HEK293 (cell line): ENCODE measurements around the gene PPP1R3G.

Source experiments
- CTCF ChIA-PET: fragments of 350-600 bp; formaldehyde crosslinking; extraction: SDS; loops from one replicate; lab custom pipeline; 2021; ENCODE audit warnings: antibody characterized with exemption; lab: Yijun Ruan, JAX
- POLR2A ChIA-PET: fragments of 300-600 bp; formaldehyde crosslinking; extraction: SDS; loops from one replicate; lab custom pipeline; 2020; ENCODE audit warnings: antibody characterized with exemption, inconsistent platforms; lab: Yijun Ruan, JAX
- H3K27ac ChIP-seq: fragments of 200-500 bp; sonication (Bioruptor generic); 2 replicates; pipeline ENCODE4 v1.5.1; 2014; ENCODE audit warnings: low read depth, low read length, control low read depth, inconsistent platforms; ENCODE audit errors: extremely low read depth
- H3K36me3 ChIP-seq, 2 experiments: fragments of 200-500 bp in 1 of 2; sonication (Bioruptor generic) in 1 of 2; 1 replicate in 1 of 2; 2 replicates in 1 of 2; pipeline ENCODE4 v1.5.1; 2014 to 2017; ENCODE audit warnings: inconsistent platforms in 2 of 2, low read length in 2 of 2; ENCODE audit not compliant: control insufficient read depth in 2 of 2, insufficient read depth in 1 of 2
- H3K4me1 ChIP-seq: fragments of 200-500 bp; sonication (Bioruptor generic); 2 replicates; pipeline ENCODE4 v1.5.1; 2014; ENCODE audit warnings: mild to moderate bottlenecking, low read length, inconsistent platforms; ENCODE audit not compliant: control insufficient read depth, insufficient read depth
- H3K4me3 ChIP-seq: 2 replicates; pipeline ENCODE4 v1.5.1; 2011; ENCODE audit warnings: low read depth, mild to moderate bottlenecking, control low read depth, low read length, moderate library complexity
- H3K9me3 ChIP-seq: fragments of 200-500 bp; sonication (Bioruptor generic); 2 replicates; pipeline ENCODE4 v1.5.1; 2014; ENCODE audit warnings: low read depth, low read length, inconsistent platforms; ENCODE audit not compliant: control insufficient read depth, insufficient read depth
- KLF16 ChIP-seq: fragments of 450-650 bp; formaldehyde crosslinking; IDR thresholded peaks from 2 replicates; pipeline ENCODE4 v1.5.1; 2017; ENCODE audit warnings: missing biosample characterization, missing genetic modification characterization
- OSR2 ChIP-seq: fragments of 450-650 bp; formaldehyde crosslinking; IDR thresholded peaks from 2 replicates; pipeline ENCODE4 v1.5.1; 2016; ENCODE audit warnings: missing biosample characterization, missing genetic modification characterization
- PRDM10 ChIP-seq: fragments of 450-650 bp; formaldehyde crosslinking; IDR thresholded peaks from 2 replicates; pipeline ENCODE4 v1.5.1; 2016; ENCODE audit warnings: missing biosample characterization, missing genetic modification characterization
- SP2 ChIP-seq: fragments of 450-650 bp; formaldehyde crosslinking; IDR thresholded peaks from 2 replicates; pipeline ENCODE4 v1.5.1; 2016; ENCODE audit warnings: missing biosample characterization, missing genetic modification characterization
- WT1 ChIP-seq: fragments of 450-650 bp; formaldehyde crosslinking; IDR thresholded peaks from 2 replicates; pipeline ENCODE4 v1.5.1; 2016; ENCODE audit warnings: missing biosample characterization, missing genetic modification characterization
- YY2 ChIP-seq: fragments of 450-650 bp; formaldehyde crosslinking; IDR thresholded peaks from 2 replicates; pipeline ENCODE4 v1.5.1; 2016; ENCODE audit warnings: missing biosample characterization, missing genetic modification characterization
- ZBTB20 ChIP-seq: fragments of 450-650 bp; formaldehyde crosslinking; IDR thresholded peaks from 2 replicates; pipeline ENCODE4 v1.5.1; 2016; ENCODE audit warnings: missing biosample characterization, missing genetic modification characterization
- ZBTB26 ChIP-seq: fragments of 450-650 bp; formaldehyde crosslinking; optimal IDR thresholded peaks from 2 replicates; pipeline ENCODE3; 2016; ENCODE audit warnings: missing biosample characterization, mild to moderate bottlenecking, missing genetic modification characterization
- ZBTB49 ChIP-seq: fragments of 450-650 bp; formaldehyde crosslinking; IDR thresholded peaks from 2 replicates; pipeline ENCODE4 v1.5.1; 2016; ENCODE audit warnings: missing biosample characterization, missing genetic modification characterization, low read depth
- ZFP37 ChIP-seq: fragments of 450-650 bp; formaldehyde crosslinking; IDR thresholded peaks from 2 replicates; pipeline ENCODE4 v1.5.1; 2016; ENCODE audit warnings: missing biosample characterization, missing genetic modification characterization
- ZNF146 ChIP-seq: fragments of 450-650 bp; formaldehyde crosslinking; IDR thresholded peaks from 2 replicates; pipeline ENCODE4 v1.5.1; 2016; ENCODE audit warnings: missing biosample characterization, missing genetic modification characterization
- ZNF148 ChIP-seq: fragments of 450-650 bp; formaldehyde crosslinking; IDR thresholded peaks from 2 replicates; pipeline ENCODE4 v1.5.0; 2017; ENCODE audit warnings: missing biosample characterization, missing genetic modification characterization, borderline replicate concordance
- ZNF211 ChIP-seq: fragments of 450-650 bp; formaldehyde crosslinking; IDR thresholded peaks from 2 replicates; pipeline ENCODE4 v1.5.1; 2016; ENCODE audit warnings: low read depth, missing biosample characterization, missing genetic modification characterization
- ZNF223 ChIP-seq: fragments of 450-650 bp; formaldehyde crosslinking; IDR thresholded peaks from 2 replicates; pipeline ENCODE4 v1.5.1; 2016; ENCODE audit warnings: missing biosample characterization, missing genetic modification characterization
- ZNF280C ChIP-seq: fragments of 450-650 bp; formaldehyde crosslinking; IDR thresholded peaks from 2 replicates; pipeline ENCODE4 v1.5.1; 2016; ENCODE audit warnings: missing biosample characterization, missing genetic modification characterization
- ZNF362 ChIP-seq: fragments of 450-650 bp; formaldehyde crosslinking; IDR thresholded peaks from 2 replicates; pipeline ENCODE4 v1.5.1; 2016; ENCODE audit warnings: missing biosample characterization, missing genetic modification characterization
- ZNF416 ChIP-seq: fragments of 450-650 bp; formaldehyde crosslinking; IDR thresholded peaks from 2 replicates; pipeline ENCODE4 v1.5.1; 2016; ENCODE audit warnings: missing biosample characterization, missing genetic modification characterization
- ZNF600 ChIP-seq: fragments of 450-650 bp; formaldehyde crosslinking; IDR thresholded peaks from 2 replicates; pipeline ENCODE4 v1.5.1; 2016; ENCODE audit warnings: missing biosample characterization, missing genetic modification characterization
- ZNF621 ChIP-seq: fragments of 450-650 bp; formaldehyde crosslinking; IDR thresholded peaks from 2 replicates; pipeline ENCODE4 v1.5.1; 2017; ENCODE audit warnings: missing biosample characterization, missing genetic modification characterization
- ZNF670 ChIP-seq: fragments of 450-650 bp; formaldehyde crosslinking; IDR thresholded peaks from 2 replicates; pipeline ENCODE4 v1.5.1; 2016; ENCODE audit warnings: missing biosample characterization, missing genetic modification characterization, low read depth

Gene PPP1R3G

GRCh38 chr6:5080574-5080973 is 4.6 kb upstream of the PPP1R3G start:
- no peaks in the 10 kb centered on the region for H3K36me3 ChIP-seq
- H3K27ac ChIP-seq: no peak overlapping the region
- H3K4me1 ChIP-seq: no peaks in the 10 kb centered on the region
- TF ChIP-seq YY2 (tag by site-specific recombination): no peak
- TF ChIP-seq ZFP37 (tag by site-specific recombination): no peak
- TF ChIP-seq ZNF621 (tag by site-specific recombination): no peak
- TF ChIP-seq ZNF416 (tag by site-specific recombination): no peak
- no peak for TF ChIP-seq ZNF146 (tag by site-specific recombination)
- no peak for TF ChIP-seq ZNF211 (tag by site-specific recombination)
- TF ChIP-seq SP2: no peak
- no peak for TF ChIP-seq OSR2 (tag by site-specific recombination)
- no peak for TF ChIP-seq ZBTB20 (tag by site-specific recombination)
- TF ChIP-seq ZNF670: no peak
- no peak for TF ChIP-seq ZNF362
- no peak for TF ChIP-seq ZNF600 (tag by site-specific recombination)
- no peak for TF ChIP-seq KLF16 (tag by site-specific recombination)
- TF ChIP-seq ZNF223: no peak
- no peak for TF ChIP-seq ZNF148 (tag by site-specific recombination)
- no peak for TF ChIP-seq WT1 (tag by site-specific recombination)
- no peak overlapping the region for H3K4me3 ChIP-seq
- no peaks in the 10 kb centered on the region for H3K9me3 ChIP-seq
- CTCF ChIA-PET: interaction anchor here (0.6 kb wide), 3 partner anchors 11 to 870 kb away, joined by 3 to 4 read pairs (median 3); no protein-coding TSS in a partner anchor
- POLR2A ChIA-PET: no interaction called here

GRCh38 chr6:5081182-5081581 is 4.0 kb upstream of the PPP1R3G start:
- Histone ChIP-seq H3K36me3 (no peaks in the 10 kb centered on the region), H3K4me3 (no peak overlapping the region), H3K9me3 (no peaks in the 10 kb centered on the region), H3K27ac (no peak overlapping the region), H3K4me1 (no peaks in the 10 kb centered on the region)
- no peak for TF ChIP-seq ZBTB49 (tag by site-specific recombination)
- TF ChIP-seq PRDM10: no peak
- no peak for TF ChIP-seq ZNF280C (tag by site-specific recombination)
- no peak for TF ChIP-seq SP2
- no peak for TF ChIP-seq ZBTB26 (tag by site-specific recombination)
- ChIA-PET CTCF (interaction anchor here (0.6 kb wide), 2 partner anchors 46 to 387 kb away, joined by 3 to 4 read pairs; no protein-coding TSS in a partner anchor), POLR2A (no interaction called here)
